Panc1 (cell line): Measurements from ENCODE around the gene SNX24. TPM values are rescaled to one million over a fixed set of nuclear protein-coding genes. Genes with fewer than 3 reads are reported as not detected.

Experiments used
- ATAC-seq: fragments of 200-7000 bp; cut with Tn5 transposase; 2 replicates; pipeline ENCODE4 v1.9.1; 2020; ENCODE audit warnings: mild to moderate bottlenecking, moderate library complexity
- BruUV-seq: library from RNA; stranded (reverse); fragments of 400-500 nt; replicated peaks from 2 replicates; lab custom pipeline; 2021; lab: Mats Ljungman, UMichigan
- CTCF ChIA-PET: fragments of 300-600 bp; sonication (Branson Sonifier 250); formaldehyde crosslinking; loops from one replicate; lab custom pipeline; 2022; ENCODE audit warnings: antibody characterized with exemption; lab: Charles Lee
- POLR2A ChIA-PET: fragments of 300-600 bp; sonication (Branson Sonifier 250); formaldehyde crosslinking; loops from one replicate; lab custom pipeline; 2022; ENCODE audit warnings: antibody characterized with exemption; lab: Charles Lee
- DNase-seq: peaks from one replicate; pipeline ENCODE4 v3.0.0-alpha.2; 2010; ENCODE audit warnings: low read depth, low spot score
- H3K27ac ChIP-seq: 2 replicates; pipeline ENCODE4 v1.5.1; 2011; ENCODE audit warnings: mild to moderate bottlenecking, low read length, inconsistent platforms
- H3K27me3 ChIP-seq: fragments of 200-500 bp; sonication (Bioruptor generic); 2 replicates; pipeline ENCODE4 v1.6.0; 2014; ENCODE audit warnings: low read length, inconsistent platforms; ENCODE audit not compliant: control insufficient read depth, insufficient read depth
- H3K36me3 ChIP-seq: fragments of 200-500 bp; sonication (Bioruptor generic); 2 replicates; pipeline ENCODE4 v1.5.1; 2014; ENCODE audit warnings: inconsistent platforms, mild to moderate bottlenecking, low read length, moderate library complexity; ENCODE audit not compliant: control insufficient read depth, insufficient read depth
- H3K4me1 ChIP-seq: 2 replicates; pipeline ENCODE4 v1.5.1; 2011; ENCODE audit warnings: inconsistent platforms, mild to moderate bottlenecking, low read length, moderate library complexity; ENCODE audit not compliant: control insufficient read depth, insufficient read depth
- H3K4me3 ChIP-seq, 2 experiments: 2 replicates each; pipeline ENCODE4 v1.5.1; 2011 to 2012; ENCODE audit warnings: low read depth in 2 of 2, low read length in 2 of 2, mild to moderate bottlenecking in 2 of 2, inconsistent platforms in 1 of 2, moderate library complexity in 1 of 2
- H3K9me3 ChIP-seq: fragments of 200-500 bp; sonication (Bioruptor generic); 2 replicates; pipeline ENCODE4 v1.5.1; 2014; ENCODE audit warnings: low read depth, mild to moderate bottlenecking, inconsistent platforms, low read length, moderate library complexity; ENCODE audit not compliant: control insufficient read depth, insufficient read depth
- CTCF ChIP-seq: fragments of 450-650 bp; IDR thresholded peaks from 2 replicates; pipeline ENCODE4 v1.5.1; 2017; ENCODE audit warnings: mild to moderate bottlenecking
- POLR2AphosphoS5 ChIP-seq: IDR thresholded peaks from 2 replicates; pipeline ENCODE4 v1.6.1; 2012; ENCODE audit warnings: mild to moderate bottlenecking, low read depth, low read length, moderate library complexity
- REST ChIP-seq, 2 experiments: IDR thresholded peaks; 2 replicates each; pipeline ENCODE4 v1.6.1; 2011 to 2012; ENCODE audit warnings: low read depth in 2 of 2, control low read depth in 1 of 2, low read length in 1 of 2, mild to moderate bottlenecking in 1 of 2, moderate library complexity in 1 of 2; ENCODE audit not compliant: insufficient read depth in 1 of 2
- SIN3A ChIP-seq: IDR thresholded peaks from 2 replicates; pipeline ENCODE4 v1.6.1; 2012; ENCODE audit warnings: low read depth, mild to moderate bottlenecking, low read length, moderate library complexity, borderline replicate concordance; ENCODE audit not compliant: insufficient read depth
- TCF7L2 ChIP-seq: IDR thresholded peaks from 2 replicates; pipeline ENCODE4 v1.6.1; 2011; ENCODE audit warnings: mild to moderate bottlenecking, low read depth, low read length, inconsistent platforms
- in situ Hi-C: cut with HindIII; loops from 2 replicates; pipeline ENCODE4 v1.10.0; 2016; ENCODE audit warnings: low sequenced_read_pairs, low pct_unique_long_range_greater_than_20kb
- intact Hi-C: fragments of 100-400 bp; cut with micrococcal nuclease; formaldehyde crosslinking; loops from one replicate; pipeline ENCODE4 v1.10.0; 2022; ENCODE audit not compliant: unreplicated experiment
- total RNA-seq: library from RNA; stranded (reverse); gene quantifications from one replicate; pipeline ENCODE4 v1.2.1, GENCODE V29; 2021; ENCODE audit not compliant: unreplicated experiment

The SNX24 gene
- total RNA-seq, 1 experiment from 2014 or later: 32.8 TPM

DNA sequence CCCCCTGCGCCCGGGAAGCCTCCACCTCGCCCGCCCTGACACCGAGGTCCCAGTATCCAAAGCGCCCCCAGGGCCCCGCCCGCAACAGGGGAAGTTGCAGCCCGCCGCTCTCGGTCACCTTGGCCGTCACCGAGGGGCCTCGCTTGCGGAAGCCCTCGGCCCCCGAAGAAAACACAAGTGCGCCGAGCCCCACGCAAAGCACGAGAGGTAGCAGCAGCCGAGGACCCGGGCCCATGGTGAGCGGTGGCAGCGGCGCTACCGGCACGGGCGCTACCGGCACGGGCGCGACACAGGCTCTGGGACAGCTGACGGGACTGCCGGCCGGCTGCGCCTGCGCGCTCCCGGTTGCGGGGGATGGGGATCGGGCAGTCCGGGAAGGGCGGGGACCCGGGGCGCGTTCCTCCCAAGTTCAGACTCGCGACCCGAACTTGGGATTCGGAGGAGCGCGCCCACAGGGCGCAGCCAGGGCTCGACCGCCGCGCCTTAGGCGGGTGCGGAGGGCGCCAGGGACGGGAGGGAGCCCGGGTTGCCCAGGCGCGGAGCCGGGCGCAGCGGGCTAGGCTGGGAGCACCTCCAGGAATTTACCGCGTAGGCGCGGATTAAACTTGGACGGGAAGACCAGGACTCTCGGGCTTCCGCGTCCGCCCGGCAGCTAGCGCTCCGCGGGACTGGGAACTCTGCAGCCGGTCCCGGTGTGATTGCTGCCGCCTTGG is 191.1 kb downstream of the SNX24 start, which contains the start of gene PPIC:
TSS of gene PPIC (minus strand) at position 335 of the 713 bp plus-strand sequence. CDS start at position 235, 100 bp downstream.
- intact Hi-C loops: loop anchor here (2.0 to 10.0 kb wide), 2 partner anchors 54 to 308 kb away; no protein-coding TSS in a partner anchor
- H3K9me3 ChIP-seq: no peaks in the 10 kb centered on the region
- peak; percentile 95 for ATAC-seq
- peaks cover 11% of the 10 kb centered on the region for H3K4me1 ChIP-seq
- H3K27ac ChIP-seq: peak within 1 kb of the TSS; percentile 95
- ChIA-PET POLR2A (no interaction called here), CTCF (interaction anchor here (0.7 kb wide), 1 partner anchor 90 kb away, joined by 3 read pairs; no protein-coding TSS in a partner anchor)
- no peak for TF ChIP-seq REST (IDR thresholded peaks at IDR 0.05; ENCODE audit: insufficient read depth in 1 of 2, low read depth in 2 of 2, low read length in 1 of 2)
- TF ChIP-seq TCF7L2: no peak
- 0 out of 2 replicates have a peak, but pooled peaks have one; percentile 90 for TF ChIP-seq SIN3A
- TF ChIP-seq POLR2AphosphoS5: peak; percentile 79; the same call in 1 of the 2 replicates
- in situ Hi-C loops: no loop called here
- H3K27me3 ChIP-seq: no peaks in the 10 kb centered on the region
- BruUV-seq: no TSS peak
- DNase-seq: peak; percentile 64
- no peaks in the 10 kb centered on the region; the same call in 1 of the 2 replicates for H3K36me3 ChIP-seq
- H3K4me3 ChIP-seq: peak within 1 kb of the TSS; percentile 80 to 81

- BruUV-seq: no TSS peak
- Histone ChIP-seq H3K4me1 (peaks cover 11% of the 10 kb centered on the region), H3K27ac (peak overlapping the region; percentile 95), H3K9me3 (no peaks in the 10 kb centered on the region), H3K4me3 (peak overlapping the region; percentile 80 to 81), H3K27me3 (no peaks in the 10 kb centered on the region), H3K36me3 (no peaks in the 10 kb centered on the region; the same call in 1 of the 2 replicates)
- intact Hi-C loops: loop anchor here (2.0 to 10.0 kb wide), 2 partner anchors 54 to 308 kb away; no protein-coding TSS in a partner anchor
- in situ Hi-C loops: no loop called here
- DNase-seq: no peak
- ATAC-seq: no peak
- CTCF ChIA-PET: no interaction called here
- TF ChIP-seq REST (IDR thresholded peaks at IDR 0.05; ENCODE audit: insufficient read depth in 1 of 2, low read depth in 2 of 2, low read length in 1 of 2): no peak
- TF ChIP-seq CTCF: no peak
- TF ChIP-seq TCF7L2: no peak
- no peak for TF ChIP-seq POLR2AphosphoS5
- no peak for TF ChIP-seq SIN3A
- POLR2A ChIA-PET: interaction anchor here (0.6 kb wide), 1 partner anchor 517 kb away, joined by 3 read pairs; no protein-coding TSS in a partner anchor
Measured at GRCh38 chr5:123037104-123037418, 191.6 kb downstream of the SNX24 start.
